Prostate gland (tissue), 2 donors: Measurements from ENCODE around the gene PGAP6.

Experiments used
- POLR2A ChIP-seq: fragments of 450-650 bp; IDR thresholded peaks from one replicate; pipeline ENCODE4 v1.6.1; 2016; ENCODE audit warnings: antibody characterized with exemption, mild to moderate bottlenecking
- POLR2AphosphoS5 ChIP-seq: sonication (generic); formaldehyde crosslinking; IDR thresholded peaks from one replicate; pipeline ENCODE4 v1.6.1; 2017; ENCODE audit warnings: antibody characterized with exemption
- TF ChIP-seq, protein P1 (sequence below), 4 experiments: fragments of 200-600 bp in 2 of 4; fragments of 450-650 bp in 2 of 4; sonication (generic) in 2 of 4; IDR thresholded peaks; 1 replicate in 3 of 4; 2 replicates in 1 of 4; pipeline ENCODE4 v1.5.1; 2016 to 2019; ENCODE audit warnings: antibody characterized with exemption in 4 of 4, mild to moderate bottlenecking in 2 of 4, moderate library complexity in 2 of 4

DNA sequence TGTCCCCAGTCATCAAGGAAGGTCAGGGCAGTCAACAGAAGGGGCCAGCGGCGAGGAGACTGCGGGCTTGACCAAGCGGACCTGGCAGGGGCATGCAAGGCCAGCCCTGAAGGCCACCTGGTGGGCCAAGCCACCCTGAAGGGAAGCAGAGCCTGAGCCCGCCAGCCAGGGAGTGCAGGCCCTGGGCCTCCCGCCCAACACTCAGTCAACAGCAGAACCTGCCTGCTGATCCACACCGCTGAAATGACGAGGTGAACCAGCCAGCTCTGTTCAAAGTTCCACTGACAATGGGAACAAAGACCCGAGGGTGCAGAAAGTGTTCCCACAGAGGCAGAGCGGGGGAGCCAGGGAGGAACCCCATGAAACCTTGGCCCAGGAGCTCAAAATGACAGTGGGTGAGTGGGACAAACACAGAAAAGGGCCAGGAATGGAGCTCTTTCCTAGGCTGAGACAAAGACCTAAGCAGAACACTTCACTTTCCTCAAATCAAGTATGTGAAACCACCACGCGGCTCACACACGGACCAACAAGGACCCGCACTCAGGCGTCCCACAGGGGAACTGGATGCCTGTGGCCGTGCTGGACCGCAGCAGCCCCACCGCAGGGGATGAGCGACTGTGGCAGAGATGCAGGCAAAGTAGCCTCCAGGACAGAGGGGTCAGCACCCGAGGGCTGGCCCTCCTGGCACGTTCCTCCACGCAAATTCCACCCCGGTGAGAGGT, 41.2 kb downstream of the PGAP6 start:
- TF ChIP-seq, protein P1, sequence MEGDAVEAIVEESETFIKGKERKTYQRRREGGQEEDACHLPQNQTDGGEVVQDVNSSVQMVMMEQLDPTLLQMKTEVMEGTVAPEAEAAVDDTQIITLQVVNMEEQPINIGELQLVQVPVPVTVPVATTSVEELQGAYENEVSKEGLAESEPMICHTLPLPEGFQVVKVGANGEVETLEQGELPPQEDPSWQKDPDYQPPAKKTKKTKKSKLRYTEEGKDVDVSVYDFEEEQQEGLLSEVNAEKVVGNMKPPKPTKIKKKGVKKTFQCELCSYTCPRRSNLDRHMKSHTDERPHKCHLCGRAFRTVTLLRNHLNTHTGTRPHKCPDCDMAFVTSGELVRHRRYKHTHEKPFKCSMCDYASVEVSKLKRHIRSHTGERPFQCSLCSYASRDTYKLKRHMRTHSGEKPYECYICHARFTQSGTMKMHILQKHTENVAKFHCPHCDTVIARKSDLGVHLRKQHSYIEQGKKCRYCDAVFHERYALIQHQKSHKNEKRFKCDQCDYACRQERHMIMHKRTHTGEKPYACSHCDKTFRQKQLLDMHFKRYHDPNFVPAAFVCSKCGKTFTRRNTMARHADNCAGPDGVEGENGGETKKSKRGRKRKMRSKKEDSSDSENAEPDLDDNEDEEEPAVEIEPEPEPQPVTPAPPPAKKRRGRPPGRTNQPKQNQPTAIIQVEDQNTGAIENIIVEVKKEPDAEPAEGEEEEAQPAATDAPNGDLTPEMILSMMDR (IDR thresholded peaks at IDR 0.05): no peak
- TF ChIP-seq POLR2A (no peak), POLR2AphosphoS5 (no peak)
